Stimulated activated CD4-positive, alpha-beta T cell treated with anti-CD3 and anti-CD28 coated beads, Interleukin-1b, Interleukin-23, amount 100 ng/mL, for 48 hours (primary cell): Measurements from ENCODE around the gene PDZD7.
A peak's percentile ranks its signal among the peaks of the same experiment; 100 is the strongest.
"Not testable (repeated sequence)": the region's sequence is repeated elsewhere in the genome, so short reads cannot be mapped to it uniquely, and the experiment has no call there.

Experiments used
- DNase-seq: peaks from one replicate; pipeline ENCODE4 v3.0.0-alpha.2; 2020

The PDZD7 gene

GRCh38 chr10:101036726-101037125, 5.8 kb upstream of the PDZD7 start:
- DNase-seq = no peak

- DNase-seq = no peak
Observed at GRCh38 chr10:101035916-101036702, 5.2 kb upstream of the PDZD7 start.

GRCh38 chr10:101035314-101035713, 4.4 kb upstream of the PDZD7 start:
- no peak for DNase-seq

GRCh38 chr10:101034404-101034803, 3.5 kb upstream of the PDZD7 start:
- not testable (repeated sequence) for DNase-seq

GRCh38 chr10:101033276-101033675, 2.3 kb upstream of the PDZD7 start:
- DNase-seq = no peak

GRCh38 chr10:101032637-101033224, 1.8 kb upstream of the PDZD7 start:
- DNase-seq = peak; percentile 60

- DNase-seq = peak; percentile 70
Observed at GRCh38 chr10:101031796-101032636, 1.1 kb upstream of the PDZD7 start.

GRCh38 chr10:101030496-101031127, 317 bp downstream of the PDZD7 start:
- no peak for DNase-seq

GRCh38 chr10:101029520-101030295, 1.2 kb downstream of the PDZD7 start:
- DNase-seq = no peak

GRCh38 chr10:101028446-101029337, 2.2 kb downstream of the PDZD7 start:
- no peak for DNase-seq

GRCh38 chr10:101027106-101027720, 3.7 kb downstream of the PDZD7 start:
- DNase-seq = no peak

GRCh38 chr10:101022967-101023705, 7.8 kb downstream of the PDZD7 start:
- no peak for DNase-seq

GRCh38 chr10:101021692-101022251, 9.2 kb downstream of the PDZD7 start:
- DNase-seq = no peak

- DNase-seq = no peak
Observed at GRCh38 chr10:101021239-101021638, 9.7 kb downstream of the PDZD7 start.

GRCh38 chr10:101020427-101021075, 10.4 kb downstream of the PDZD7 start:
- DNase-seq = no peak

- no peak for DNase-seq
Observed at GRCh38 chr10:101019440-101019703, 11.6 kb downstream of the PDZD7 start.

GRCh38 chr10:101018600-101019439, 12.1 kb downstream of the PDZD7 start:
- DNase-seq = peak; percentile 82

- no peak for DNase-seq
Observed at GRCh38 chr10:101018118-101018599, 12.8 kb downstream of the PDZD7 start.
